ENCODE measurements around the gene HACD2.

Gene HACD2

GRCh38 chr3:123535580-123535979, 49.3 kb downstream of the HACD2 start:
- no peaks in the 10 kb centered on the region for H3K27me3 ChIP-seq (ENCODE audit: insufficient read depth, low read length)
- H3K4me3 ChIP-seq (ENCODE audit: low read depth, low read length): no peak overlapping the region
- H3K79me1 ChIP-seq (ENCODE audit: low read length): no peaks in the 10 kb centered on the region
- no peak overlapping the region for H3K27ac ChIP-seq (ENCODE audit: low read depth, low read length)
- no peak overlapping the region for H4K91ac ChIP-seq (ENCODE audit: low read depth, low read length)
- no peak overlapping the region for H2BK12ac ChIP-seq (ENCODE audit: low read length)
- no peak overlapping the region for H4K8ac ChIP-seq (ENCODE audit: low read depth, low read length)
- H2AFZ ChIP-seq (ENCODE audit: insufficient read depth, low read length, poor library complexity): no peak overlapping the region
- H2BK120ac ChIP-seq (ENCODE audit: insufficient read depth, low read length, poor library complexity): no peak overlapping the region
- H3K4me2 ChIP-seq (ENCODE audit: low read length): no peak overlapping the region
- no peak overlapping the region for H2BK5ac ChIP-seq (ENCODE audit: low read depth, low read length, poor library complexity)
- WGBS (ENCODE audit: extremely low coverage, insufficient coverage, insufficient read length): no CpG with 5 or more reads among the region's 1 CpG
- H3K9ac ChIP-seq (ENCODE audit: low read length): no peak overlapping the region
- no peaks in the 10 kb centered on the region for H3K4me1 ChIP-seq (ENCODE audit: control insufficient read depth in 1 of 2, insufficient read depth in 2 of 2, low read length in 2 of 2)
- no peak for DNase-seq
- H3K79me2 ChIP-seq (ENCODE audit: control insufficient read depth, insufficient read depth, low read length, poor library complexity): no peaks in the 10 kb centered on the region
- no peak overlapping the region for H3K23ac ChIP-seq (ENCODE audit: low read length)
- no peaks in the 10 kb centered on the region for H3K36me3 ChIP-seq (ENCODE audit: control insufficient read depth in 1 of 2, insufficient read depth in 2 of 2, low read length in 2 of 2)
- H3K18ac ChIP-seq (ENCODE audit: low read length): no peak overlapping the region
- H3K4ac ChIP-seq (ENCODE audit: low read depth, low read length): no peak overlapping the region
- H3K9me3 ChIP-seq (ENCODE audit: insufficient read depth, low read depth, low read length): no peaks in the 10 kb centered on the region
- H2AK5ac ChIP-seq (ENCODE audit: low read length): no peak overlapping the region
- no peak overlapping the region for H4K12ac ChIP-seq (ENCODE audit: low read depth, low read length)
- H3K14ac ChIP-seq (ENCODE audit: low read length): no peak overlapping the region

- H3K27me3 ChIP-seq (ENCODE audit: insufficient read depth, low read length): no peaks in the 10 kb centered on the region
- no peaks in the 10 kb centered on the region for H3K4me1 ChIP-seq (ENCODE audit: control insufficient read depth in 1 of 2, insufficient read depth in 2 of 2, low read length in 2 of 2)
- H3K4ac ChIP-seq (ENCODE audit: low read depth, low read length): no peak overlapping the region
- no peak overlapping the region for H2BK120ac ChIP-seq (ENCODE audit: insufficient read depth, low read length, poor library complexity)
- H3K27ac ChIP-seq (ENCODE audit: low read depth, low read length): no peak overlapping the region
- H3K18ac ChIP-seq (ENCODE audit: low read length): no peak overlapping the region
- no peak overlapping the region for H3K4me2 ChIP-seq (ENCODE audit: low read length)
- H4K12ac ChIP-seq (ENCODE audit: low read depth, low read length): no peak overlapping the region
- H2AK5ac ChIP-seq (ENCODE audit: low read length): no peak overlapping the region
- no peak overlapping the region for H2AFZ ChIP-seq (ENCODE audit: insufficient read depth, low read length, poor library complexity)
- WGBS (ENCODE audit: extremely low coverage, insufficient coverage, insufficient read length): no CpG with 5 or more reads among the region's 4 CpGs
- no peak overlapping the region for H3K14ac ChIP-seq (ENCODE audit: low read length)
- no peaks in the 10 kb centered on the region for H3K9me3 ChIP-seq (ENCODE audit: insufficient read depth, low read depth, low read length)
- no peak overlapping the region for H2BK5ac ChIP-seq (ENCODE audit: low read depth, low read length, poor library complexity)
- H3K79me2 ChIP-seq (ENCODE audit: control insufficient read depth, insufficient read depth, low read length, poor library complexity): no peaks in the 10 kb centered on the region
- H3K79me1 ChIP-seq (ENCODE audit: low read length): no peaks in the 10 kb centered on the region
- no peak overlapping the region for H3K9ac ChIP-seq (ENCODE audit: low read length)
- H4K91ac ChIP-seq (ENCODE audit: low read depth, low read length): no peak overlapping the region
- no peak overlapping the region for H4K8ac ChIP-seq (ENCODE audit: low read depth, low read length)
- H3K23ac ChIP-seq (ENCODE audit: low read length): no peak overlapping the region
- no peak overlapping the region for H2BK12ac ChIP-seq (ENCODE audit: low read length)
- DNase-seq: no peak
- no peaks in the 10 kb centered on the region for H3K36me3 ChIP-seq (ENCODE audit: control insufficient read depth in 1 of 2, insufficient read depth in 2 of 2, low read length in 2 of 2)
- no peak overlapping the region for H3K4me3 ChIP-seq (ENCODE audit: low read depth, low read length)
These were observed 50.6 kb downstream of the HACD2 start for GRCh38 chr3:123534264-123534663.

- Histone ChIP-seq H3K27ac (ENCODE audit: low read depth, low read length) (no peak overlapping the region), H3K18ac (ENCODE audit: low read length) (no peak overlapping the region), H2AFZ (ENCODE audit: insufficient read depth, low read length, poor library complexity) (no peak overlapping the region), H3K14ac (ENCODE audit: low read length) (no peak overlapping the region), H3K4me1 (ENCODE audit: control insufficient read depth in 1 of 2, insufficient read depth in 2 of 2, low read length in 2 of 2) (no peaks in the 10 kb centered on the region), H3K23ac (ENCODE audit: low read length) (no peak overlapping the region), H2AK5ac (ENCODE audit: low read length) (no peak overlapping the region), H2BK12ac (ENCODE audit: low read length) (no peak overlapping the region), H4K12ac (ENCODE audit: low read depth, low read length) (no peak overlapping the region), H3K79me1 (ENCODE audit: low read length) (no peaks in the 10 kb centered on the region), H4K8ac (ENCODE audit: low read depth, low read length) (no peak overlapping the region), H3K79me2 (ENCODE audit: control insufficient read depth, insufficient read depth, low read length, poor library complexity) (no peaks in the 10 kb centered on the region), H3K9me3 (ENCODE audit: insufficient read depth, low read depth, low read length) (no peaks in the 10 kb centered on the region), H3K27me3 (ENCODE audit: insufficient read depth, low read length) (no peaks in the 10 kb centered on the region), H3K4me2 (ENCODE audit: low read length) (no peak overlapping the region), H3K9ac (ENCODE audit: low read length) (no peak overlapping the region), H3K4ac (ENCODE audit: low read depth, low read length) (no peak overlapping the region), H2BK120ac (ENCODE audit: insufficient read depth, low read length, poor library complexity) (no peak overlapping the region), H2BK5ac (ENCODE audit: low read depth, low read length, poor library complexity) (no peak overlapping the region), H4K91ac (ENCODE audit: low read depth, low read length) (no peak overlapping the region), H3K4me3 (ENCODE audit: low read depth, low read length) (no peak overlapping the region), H3K36me3 (ENCODE audit: control insufficient read depth in 1 of 2, insufficient read depth in 2 of 2, low read length in 2 of 2) (no peaks in the 10 kb centered on the region)
- DNase-seq: no peak
- no CpG with 5 or more reads among the region's 2 CpGs for WGBS (ENCODE audit: extremely low coverage, insufficient coverage, insufficient read length)
These were observed 51.2 kb downstream of the HACD2 start for GRCh38 chr3:123533554-123534159.

- no peak overlapping the region for H3K4ac ChIP-seq (ENCODE audit: low read depth, low read length)
- H2BK120ac ChIP-seq (ENCODE audit: insufficient read depth, low read length, poor library complexity): no peak overlapping the region
- no peak overlapping the region for H2AK5ac ChIP-seq (ENCODE audit: low read length)
- no peaks in the 10 kb centered on the region for H3K9me3 ChIP-seq (ENCODE audit: insufficient read depth, low read depth, low read length)
- no peak overlapping the region for H2AFZ ChIP-seq (ENCODE audit: insufficient read depth, low read length, poor library complexity)
- H3K27ac ChIP-seq (ENCODE audit: low read depth, low read length): no peak overlapping the region
- H3K4me3 ChIP-seq (ENCODE audit: low read depth, low read length): no peak overlapping the region
- no peak for DNase-seq
- no peaks in the 10 kb centered on the region for H3K27me3 ChIP-seq (ENCODE audit: insufficient read depth, low read length)
- no peak overlapping the region for H3K23ac ChIP-seq (ENCODE audit: low read length)
- H3K18ac ChIP-seq (ENCODE audit: low read length): no peak overlapping the region
- H4K12ac ChIP-seq (ENCODE audit: low read depth, low read length): no peak overlapping the region
- H3K36me3 ChIP-seq (ENCODE audit: control insufficient read depth in 1 of 2, insufficient read depth in 2 of 2, low read length in 2 of 2): peaks cover 9 to 14% of the 10 kb centered on the region in 2 experiments
- H2BK5ac ChIP-seq (ENCODE audit: low read depth, low read length, poor library complexity): no peak overlapping the region
- no peak overlapping the region for H2BK12ac ChIP-seq (ENCODE audit: low read length)
- no peak overlapping the region for H3K14ac ChIP-seq (ENCODE audit: low read length)
- no peaks in the 10 kb centered on the region for H3K79me1 ChIP-seq (ENCODE audit: low read length)
- no peaks in the 10 kb centered on the region for H3K79me2 ChIP-seq (ENCODE audit: control insufficient read depth, insufficient read depth, low read length, poor library complexity)
- no peaks in the 10 kb centered on the region for H3K4me1 ChIP-seq (ENCODE audit: control insufficient read depth in 1 of 2, insufficient read depth in 2 of 2, low read length in 2 of 2)
- no CpG with 5 or more reads among the region's 2 CpGs for WGBS (ENCODE audit: extremely low coverage, insufficient coverage, insufficient read length)
- no peak overlapping the region for H3K9ac ChIP-seq (ENCODE audit: low read length)
- H4K91ac ChIP-seq (ENCODE audit: low read depth, low read length): no peak overlapping the region
- no peak overlapping the region for H4K8ac ChIP-seq (ENCODE audit: low read depth, low read length)
- no peak overlapping the region for H3K4me2 ChIP-seq (ENCODE audit: low read length)
These were observed 56.7 kb downstream of the HACD2 start for GRCh38 chr3:123528130-123528529.

Measured in trophoblast cell (in vitro differentiated cells and primary cell).